Measurements from ENCODE around the gene CTTN. TPM values are rescaled to one million over a fixed set of nuclear protein-coding genes. Genes with fewer than 3 reads are reported as not detected.

The CTTN gene
- total RNA-seq, 1 donor from 2014 or later = 412 TPM

- no peaks in the 10 kb centered on the region for H3K36me3 ChIP-seq (ENCODE audit: control insufficient read depth, insufficient read depth, low read length)
- H3K27me3 ChIP-seq (ENCODE audit: control insufficient read depth, insufficient read depth, low read length) = peaks cover 1% of the 10 kb centered on the region
- no peak for TF ChIP-seq CTCF (IDR thresholded peaks at IDR 0.05; ENCODE audit: insufficient read depth, low read length, severe bottlenecking)
- no peak for DNase-seq (ENCODE audit: low read depth)
- H3K4me3 ChIP-seq (ENCODE audit: low read depth, low read length) = no peak overlapping the region
- FAIRE-seq = no peak
These were observed 60.4 kb downstream of the CTTN start for GRCh38 chr11:70458736-70459135.

GRCh38 chr11:70460111-70460510 lies 61.8 kb downstream of the CTTN start:
- peaks cover 1% of the 10 kb centered on the region for H3K27me3 ChIP-seq (ENCODE audit: control insufficient read depth, insufficient read depth, low read length)
- no peak for TF ChIP-seq CTCF (IDR thresholded peaks at IDR 0.05; ENCODE audit: insufficient read depth, low read length, severe bottlenecking)
- FAIRE-seq (no peak), DNase-seq (ENCODE audit: low read depth) (no peak)
- H3K4me3 ChIP-seq (ENCODE audit: low read depth, low read length) = no peak overlapping the region
- H3K36me3 ChIP-seq (ENCODE audit: control insufficient read depth, insufficient read depth, low read length) = no peaks in the 10 kb centered on the region

GRCh38 chr11:70460964-70461363 lies 62.6 kb downstream of the CTTN start:
- Histone ChIP-seq H3K4me3 (ENCODE audit: low read depth, low read length) (no peak overlapping the region), H3K27me3 (ENCODE audit: control insufficient read depth, insufficient read depth, low read length) (no peaks in the 10 kb centered on the region), H3K36me3 (ENCODE audit: control insufficient read depth, insufficient read depth, low read length) (no peaks in the 10 kb centered on the region)
- no peak for TF ChIP-seq CTCF (IDR thresholded peaks at IDR 0.05; ENCODE audit: insufficient read depth, low read length, severe bottlenecking)
- DNase-seq (ENCODE audit: low read depth) (no peak), FAIRE-seq (no peak)

DNA sequence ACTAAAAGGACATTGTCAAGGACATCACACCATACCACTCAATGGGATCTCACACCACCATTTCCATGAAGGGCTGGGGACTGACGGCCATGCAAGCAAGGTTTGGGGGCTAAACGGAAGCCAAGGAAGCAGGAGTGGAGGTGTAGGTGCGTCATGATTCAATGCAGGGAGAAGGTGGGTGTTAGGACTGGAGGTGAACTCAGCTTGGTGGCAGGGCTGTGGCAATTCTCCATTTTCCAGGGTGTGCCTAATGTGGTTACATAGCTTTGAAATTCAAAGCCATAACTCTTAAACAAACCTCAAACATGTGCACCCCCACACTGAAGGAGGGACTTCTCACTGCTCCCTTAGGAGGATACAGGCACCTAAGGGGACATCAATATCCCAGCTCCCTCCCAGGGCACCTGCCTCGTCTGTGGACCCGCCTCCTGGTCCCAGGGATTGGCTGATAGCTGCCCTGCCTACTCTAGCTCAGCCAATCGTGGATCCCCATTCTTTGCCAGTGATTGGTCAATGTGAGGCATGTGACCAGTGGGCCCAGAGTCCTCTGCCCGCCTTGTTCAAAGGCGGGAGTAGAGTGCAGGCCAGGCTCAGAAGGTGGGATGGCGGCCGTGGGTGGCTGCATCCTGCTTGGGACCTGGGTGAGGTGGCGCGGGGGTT lies 64.6 kb downstream of the CTTN start:
- H3K27me3 ChIP-seq (ENCODE audit: control insufficient read depth, insufficient read depth, low read length) = no peaks in the 10 kb centered on the region
- FAIRE-seq (no peak), DNase-seq (ENCODE audit: low read depth) (no peak)

GRCh38 chr11:70463478-70464255 lies 65.3 kb downstream of the CTTN start:
- FAIRE-seq (no peak), DNase-seq (ENCODE audit: low read depth) (no peak)
- no peak overlapping the region for H3K4me3 ChIP-seq (ENCODE audit: low read depth, low read length)
- no peaks in the 10 kb centered on the region for H3K36me3 ChIP-seq (ENCODE audit: control insufficient read depth, insufficient read depth, low read length)
- no peaks in the 10 kb centered on the region for H3K27me3 ChIP-seq (ENCODE audit: control insufficient read depth, insufficient read depth, low read length)
- TF ChIP-seq CTCF (IDR thresholded peaks at IDR 0.05; ENCODE audit: insufficient read depth, low read length, severe bottlenecking) = no peak

More for the DNA sequence above, 64.6 kb downstream of the CTTN start:
- TF ChIP-seq CTCF (IDR thresholded peaks at IDR 0.05; ENCODE audit: insufficient read depth, low read length, severe bottlenecking) = no peak
- Histone ChIP-seq H3K36me3 (ENCODE audit: control insufficient read depth, insufficient read depth, low read length) (no peaks in the 10 kb centered on the region), H3K4me3 (ENCODE audit: low read depth, low read length) (no peak overlapping the region)

Measured in bronchial epithelial cell (primary cell).